T-helper 1 cell treated with Interleukin-12 subunit alpha and Interleukin-12 subunit beta and Interleukin-4 antibody, amounts not matched to agents 30 ng/mL and 1 ng/mL, for 36 hours (primary cell): ENCODE data around the gene RAB12. TPM values are rescaled to one million over a fixed set of nuclear protein-coding genes. Genes with fewer than 3 reads are reported as not detected.

Source experiments
- intact Hi-C: fragments of 100-400 bp; cut with micrococcal nuclease; formaldehyde crosslinking; loops from one replicate; pipeline ENCODE4 v1.15.1; 2024
- total RNA-seq: library from RNA; stranded (reverse); gene quantifications from 2 replicates; pipeline ENCODE4 v1.2.3, GENCODE V29; 2022

The RAB12 gene
- total RNA-seq, 1 donor from 2014 or later, result 18.2 TPM

DNA sequence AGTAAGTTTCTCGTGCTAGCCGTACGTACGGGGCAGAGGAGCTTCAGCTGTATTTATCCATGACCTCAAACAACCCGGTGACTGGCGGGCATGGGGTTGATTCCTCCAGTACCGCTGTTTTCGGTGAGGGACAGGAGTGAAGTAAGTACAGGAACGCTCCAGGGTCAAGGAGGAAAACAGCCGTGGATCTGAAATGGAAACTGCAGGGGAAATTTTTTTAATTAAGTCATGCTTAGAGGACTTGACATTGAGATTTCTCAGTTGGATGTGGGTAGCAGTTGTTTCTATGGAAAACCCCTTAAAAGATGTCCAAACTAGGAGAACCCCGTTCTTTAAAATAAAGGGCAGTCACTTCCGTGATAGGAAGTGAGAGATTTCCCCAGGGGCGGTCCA, 1.2 kb downstream of the RAB12 start:
- intact Hi-C loops, result loop anchor here (2.0 kb wide), 1 partner anchor 526 kb away; the partner anchor contains the start of gene ANKRD12

DNA sequence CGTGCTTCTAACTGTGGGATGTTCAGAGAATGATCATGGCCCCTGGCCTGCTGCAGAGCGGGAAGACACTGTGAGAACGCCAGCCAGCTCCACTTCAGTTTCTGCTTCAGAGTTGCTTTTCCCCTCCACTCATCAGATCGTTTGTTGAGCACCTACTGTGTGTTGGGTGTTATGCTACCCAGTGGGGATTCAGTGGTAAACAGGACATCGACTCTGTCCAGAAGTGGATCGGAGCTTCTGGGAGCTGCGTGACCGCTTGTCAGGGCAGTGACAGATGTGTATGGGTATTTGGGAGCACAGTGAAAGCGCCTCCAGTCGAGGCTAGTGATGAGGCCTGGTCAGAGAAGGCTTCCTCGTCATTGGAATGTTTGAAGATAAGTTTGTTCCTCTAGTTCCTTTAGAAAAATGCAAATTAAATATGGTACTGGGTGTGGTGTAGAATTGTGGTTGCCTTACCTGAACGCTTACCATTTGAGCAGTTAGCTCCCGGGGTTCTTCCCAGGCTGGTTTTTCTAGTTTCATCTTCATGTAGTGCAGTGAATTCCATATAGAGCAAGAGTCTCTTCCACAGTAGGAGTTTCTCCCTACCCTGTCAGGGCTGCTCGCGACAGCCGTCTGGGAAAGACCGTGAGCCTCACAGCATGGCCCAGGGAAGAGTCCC, 2.8 kb downstream of the RAB12 start:
- intact Hi-C loops, result loop anchor here (2.0 kb wide), 1 partner anchor 525 kb away; the partner anchor contains the start of gene ANKRD12

DNA sequence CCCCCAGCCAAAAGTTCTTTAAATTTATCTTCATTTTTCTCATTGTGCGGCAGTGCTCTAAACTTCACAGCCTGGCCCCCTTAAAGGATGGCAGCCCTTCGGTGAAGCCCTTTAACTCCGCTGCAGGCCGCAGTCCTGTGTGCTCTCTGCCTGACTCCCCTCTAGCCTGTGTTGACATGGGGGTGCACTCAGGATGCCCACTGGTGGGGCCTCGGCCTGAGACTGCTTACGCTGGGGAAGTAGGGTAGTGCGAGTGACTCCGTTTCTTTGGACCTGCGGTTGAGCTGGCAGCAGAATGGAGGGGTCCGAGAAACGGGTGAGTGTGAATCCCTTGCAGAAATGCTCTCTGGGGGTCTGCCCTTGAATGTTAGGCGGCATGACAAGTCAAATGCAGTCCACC, 5.6 kb downstream of the RAB12 start:
- intact Hi-C loops, result no loop called here

GRCh38 chr18:8615397-8616027, 6.3 kb downstream of the RAB12 start:
- intact Hi-C loops, result no loop called here

DNA sequence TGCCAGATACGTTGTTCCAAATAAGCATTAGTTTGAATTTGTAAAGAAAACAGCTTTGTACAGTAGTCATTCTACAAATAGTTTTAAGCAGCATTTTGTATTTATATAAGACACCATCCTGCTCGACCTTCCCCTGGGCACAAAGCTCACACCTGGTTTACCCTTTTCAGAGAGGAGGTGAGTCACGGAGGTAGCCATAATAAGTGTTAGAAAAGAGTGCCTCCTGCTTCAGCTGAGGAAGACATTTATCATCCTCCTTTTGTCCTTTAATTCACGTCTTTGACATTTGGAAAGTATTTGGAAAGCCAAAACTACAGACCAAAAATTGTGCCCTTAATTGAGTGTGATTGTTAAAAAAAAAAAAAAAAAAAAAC, 6.8 kb downstream of the RAB12 start:
- intact Hi-C loops, result no loop called here

- intact Hi-C loops, result no loop called here
Observed at GRCh38 chr18:8617907-8618306, 8.7 kb downstream of the RAB12 start.

- intact Hi-C loops, result no loop called here
Observed at GRCh38 chr18:8619041-8619440, 9.8 kb downstream of the RAB12 start.

- intact Hi-C loops, result no loop called here
Observed at GRCh38 chr18:8619835-8620577, 10.8 kb downstream of the RAB12 start.

DNA sequence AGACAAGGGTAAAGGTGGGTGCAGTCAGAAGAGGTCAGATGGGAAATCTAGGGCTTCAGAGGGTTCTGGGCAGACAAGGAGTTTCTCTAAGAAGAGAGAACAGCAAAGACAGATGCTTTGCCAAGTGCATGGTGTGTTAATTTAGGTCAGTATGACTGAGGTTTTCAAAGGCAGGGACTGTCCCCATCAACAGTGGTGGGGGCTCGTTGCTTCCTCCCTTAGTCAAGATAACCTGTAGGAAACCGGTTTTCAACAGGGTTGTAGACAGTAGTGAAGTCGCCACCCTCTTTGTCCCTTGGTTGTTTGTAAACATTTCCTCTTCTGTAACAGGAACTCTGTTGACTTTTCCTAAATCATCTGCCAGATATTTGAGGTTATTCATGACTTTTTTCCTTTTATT, 11.6 kb downstream of the RAB12 start:
- intact Hi-C loops, result no loop called here

DNA sequence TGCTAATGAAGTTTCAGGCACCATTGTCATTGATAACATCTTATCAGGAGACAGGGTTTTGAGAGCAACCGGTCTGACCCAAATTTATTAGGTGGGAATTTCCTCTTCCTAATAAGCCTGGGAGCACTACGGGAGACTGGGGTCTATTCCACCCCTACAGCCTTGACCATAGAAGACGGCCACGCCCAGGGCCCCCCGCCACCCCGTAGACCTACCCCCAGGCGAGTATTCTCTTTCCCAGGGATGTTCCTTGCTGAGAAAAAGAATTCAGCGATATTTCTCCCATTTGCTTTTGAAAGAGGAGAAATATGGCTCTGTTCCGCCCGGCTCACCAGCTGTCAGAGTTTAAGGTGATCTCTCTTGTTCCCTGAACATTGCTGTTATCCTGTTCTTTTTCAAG, 13.4 kb downstream of the RAB12 start:
- intact Hi-C loops, result loop anchor here (1.0 kb wide), 1 partner anchor 13 kb away; the partner anchor contains the start of gene RAB12

- intact Hi-C loops, result loop anchor here (1.0 kb wide), 1 partner anchor 14 kb away; the partner anchor contains the start of gene RAB12
Observed at GRCh38 chr18:8623549-8624106, 14.4 kb downstream of the RAB12 start.

DNA sequence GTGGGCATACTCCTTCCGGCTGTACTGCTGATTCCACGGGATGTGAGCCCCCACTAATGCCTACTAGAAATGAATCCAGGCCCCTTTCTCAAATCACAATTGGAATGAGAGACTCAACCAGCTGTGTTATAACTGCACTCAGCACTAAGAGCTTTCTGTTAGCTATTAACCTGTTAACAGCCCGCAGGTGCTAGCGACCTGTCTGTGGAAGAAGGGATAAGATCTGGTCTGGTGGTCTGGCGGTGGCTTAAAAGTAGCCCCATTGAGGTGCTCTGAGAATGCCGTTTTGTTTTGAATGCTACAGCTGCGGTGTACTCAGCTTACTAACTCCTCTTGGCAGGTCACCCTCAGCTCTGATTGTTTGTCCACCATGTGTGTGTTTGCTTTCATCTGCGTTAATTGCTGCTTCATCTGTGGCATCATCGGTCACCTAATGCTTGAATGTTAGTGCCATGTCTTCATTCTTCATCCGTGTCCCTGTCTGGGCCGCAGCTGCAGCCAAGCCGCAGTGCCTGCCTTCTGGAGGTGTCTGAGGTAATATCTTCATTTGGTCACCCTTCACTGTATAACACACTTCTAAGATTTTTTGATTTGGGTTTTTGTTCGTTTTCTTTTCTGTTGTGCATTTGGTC, 16.3 kb downstream of the RAB12 start:
- intact Hi-C loops, result no loop called here

- intact Hi-C loops, result no loop called here
Observed at GRCh38 chr18:8626414-8627106, 17.3 kb downstream of the RAB12 start.

- intact Hi-C loops, result no loop called here
Observed at GRCh38 chr18:8627107-8627472, 17.9 kb downstream of the RAB12 start.

GRCh38 chr18:8627540-8627939, 18.3 kb downstream of the RAB12 start:
- intact Hi-C loops, result no loop called here

DNA sequence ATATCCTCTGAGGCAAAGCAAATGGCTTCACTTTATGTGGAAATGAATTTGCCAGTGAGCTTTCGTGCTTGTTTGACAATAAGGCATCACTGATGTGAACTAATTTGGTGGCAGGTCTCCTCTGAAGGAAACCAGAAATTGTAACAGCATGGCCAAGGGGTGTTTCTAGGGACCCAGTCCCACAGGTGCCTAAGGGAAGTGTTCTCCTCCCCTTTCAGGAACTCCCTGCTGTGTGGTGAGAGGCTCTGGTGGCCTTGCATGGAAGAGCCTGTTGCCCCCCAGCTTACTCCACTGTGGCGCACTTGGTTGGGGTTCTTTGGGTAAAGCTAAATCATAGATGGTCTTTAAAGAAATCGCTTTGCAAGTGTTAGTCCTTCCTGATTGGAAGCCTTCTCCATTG, 20.4 kb downstream of the RAB12 start:
- intact Hi-C loops, result no loop called here

GRCh38 chr18:8630546-8630945, 21.3 kb downstream of the RAB12 start:
- intact Hi-C loops, result no loop called here

DNA sequence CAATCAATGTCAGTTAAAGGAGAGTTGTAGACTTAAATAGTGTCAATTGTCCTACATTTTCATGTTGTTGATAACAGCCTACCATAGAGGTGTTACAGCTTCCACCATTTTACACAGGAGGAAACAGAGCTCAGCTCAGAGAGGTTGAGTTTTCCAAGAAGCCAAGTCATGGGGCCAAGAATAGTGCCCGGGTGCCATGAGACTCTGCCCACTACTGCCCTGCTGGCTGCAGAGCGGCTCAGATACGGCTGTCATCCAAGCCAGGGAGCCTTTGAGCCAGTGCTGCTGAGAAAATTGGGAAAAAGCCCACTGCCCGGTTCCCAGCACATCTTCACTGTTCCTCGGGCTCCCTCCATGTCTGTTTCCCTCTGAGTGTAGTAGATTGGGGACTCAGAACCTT, 22.0 kb downstream of the RAB12 start:
- intact Hi-C loops, result no loop called here

GRCh38 chr18:8632386-8632785, 23.1 kb downstream of the RAB12 start:
- intact Hi-C loops, result no loop called here

GRCh38 chr18:8634508-8634907, 25.3 kb downstream of the RAB12 start:
- intact Hi-C loops, result no loop called here

DNA sequence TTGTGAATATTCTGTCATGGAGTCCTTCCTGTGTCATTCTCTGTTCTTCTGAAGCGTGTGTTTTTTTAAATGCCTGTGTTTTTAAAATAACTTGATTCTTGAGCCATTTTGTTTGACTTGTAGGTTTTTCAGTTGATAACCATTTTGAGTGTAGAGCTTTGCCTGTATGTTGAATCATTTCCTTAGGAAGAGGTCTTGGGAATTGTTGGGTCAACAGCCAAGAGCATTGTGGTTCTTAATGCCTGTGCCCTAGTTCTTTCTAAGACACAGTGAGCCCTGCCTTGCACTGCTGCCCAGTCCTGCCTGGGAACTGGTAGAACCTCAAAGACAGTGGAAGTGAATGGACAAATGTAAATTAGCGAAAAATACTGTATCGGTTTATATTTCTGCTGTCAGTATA, 25.9 kb downstream of the RAB12 start:
- intact Hi-C loops, result no loop called here
